Left lung (tissue), 10 donors: Measurements from ENCODE around the gene NR6A1. TPM values are rescaled to one million over a fixed set of nuclear protein-coding genes. Genes with fewer than 3 reads are reported as not detected.

ENCODE experiments used
- ATAC-seq: fragments of 200-7000 bp; cut with Tn5 transposase; one replicate; pipeline ENCODE4 v1.9.1; 2020; ENCODE audit warnings: moderate library complexity
- DNase-seq, 4 donors: peaks; one replicate each; pipeline ENCODE4 v3.0.0-alpha.2; 2013 to 2020
- H3K27ac ChIP-seq, 2 donors: fragments of 200-600 bp; sonication (generic) in 1 of 2; one replicate each; pipeline versions ENCODE4 v1.5.0 to v1.8.0; 2020 to 2021
- H3K27me3 ChIP-seq, 2 donors: fragments of 200-600 bp; sonication (generic) in 1 of 2; one replicate each; pipeline versions ENCODE4 v1.5.0 to v1.8.0; 2020 to 2021
- H3K36me3 ChIP-seq, 2 donors: fragments of 200-600 bp; sonication (generic) in 1 of 2; one replicate each; pipeline versions ENCODE4 v1.5.0 to v1.8.0; 2020 to 2021
- H3K4me1 ChIP-seq, 2 donors: fragments of 200-600 bp; one replicate each; pipeline ENCODE4 v1.8.0; 2021
- H3K4me3 ChIP-seq, 2 donors: fragments of 200-600 bp; sonication (generic) in 1 of 2; one replicate each; pipeline versions ENCODE4 v1.5.0 to v1.8.0; 2020 to 2021; ENCODE audit warnings: mild to moderate bottlenecking in 1 of 2
- H3K9me3 ChIP-seq, 2 donors: fragments of 200-600 bp; sonication (generic) in 1 of 2; one replicate each; pipeline versions ENCODE4 v1.5.0 to v1.8.0; 2020 to 2021
- CTCF ChIP-seq, 2 donors: fragments of 200-600 bp; sonication (generic) in 1 of 2; IDR thresholded peaks; one replicate each; pipeline versions ENCODE4 v1.5.0 to v1.8.0; 2021; ENCODE audit warnings: antibody characterized with exemption in 2 of 2
- intact Hi-C, 2 donors: fragments of 100-400 bp; cut with DNase I; formaldehyde crosslinking; loops; one replicate each; pipeline versions ENCODE4 v1.11.2 to v1.14.2; 2022
- polyA plus RNA-seq, 6 donors: library from polyadenylated mRNA; unstranded; fragments of 120-200 nt; gene quantifications; one replicate each; pipeline ENCODE4 v1.2.1, GENCODE V29; 2013; ENCODE audit not compliant: insufficient read length in 6 of 6
- total RNA-seq, 2 donors: library from RNA; stranded (reverse); fragmentation: NEBNext Ultra II Directional; extraction: Animal tissue kit (Norgen Biotek cat#: 25700); gene quantifications; one replicate each; pipeline ENCODE4 v1.2.1, GENCODE V29; 2021
- donor health status: DM: no; HTN: yes; CAD: no.
- donor health status: DM: no; HTN: no; CAD: no.

The NR6A1 gene
- total and polyA plus RNA-seq, 8 donors: 1.2 to 4.1 (median 1.7) TPM

GRCh38 chr9:124574534-124575375 lies 196.4 kb downstream of the NR6A1 start:
- Histone ChIP-seq H3K36me3 (no peaks in the 10 kb centered on the region), H3K4me1 (no peaks in the 10 kb centered on the region), H3K27ac (no peak overlapping the region), H3K27me3 (no peaks in the 10 kb centered on the region), H3K4me3 (no peak overlapping the region), H3K9me3 (no peaks in the 10 kb centered on the region)
- no peak for ATAC-seq
- intact Hi-C loops: no loop called here
- no peak for DNase-seq
- no peak for TF ChIP-seq CTCF (IDR thresholded peaks at IDR 0.05)

GRCh38 chr9:124570942-124571666 lies 200.0 kb downstream of the NR6A1 start:
- ATAC-seq (no peak), DNase-seq (no peak)
- intact Hi-C loops: no loop called here
- Histone ChIP-seq H3K4me3 (no peak overlapping the region), H3K9me3 (no peaks in the 10 kb centered on the region), H3K4me1 (no peaks in the 10 kb centered on the region), H3K27ac (no peak overlapping the region), H3K36me3 (no peaks in the 10 kb centered on the region), H3K27me3 (no peaks in the 10 kb centered on the region)
- TF ChIP-seq CTCF (IDR thresholded peaks at IDR 0.05): no peak

GRCh38 chr9:124569942-124570341 lies 201.2 kb downstream of the NR6A1 start:
- no peak overlapping the region for H3K4me3 ChIP-seq
- no peaks in the 10 kb centered on the region for H3K4me1 ChIP-seq
- ATAC-seq (no peak), DNase-seq (no peak)
- TF ChIP-seq CTCF (IDR thresholded peaks at IDR 0.05): no peak
- no peak overlapping the region for H3K27ac ChIP-seq
- intact Hi-C loops: no loop called here
- H3K9me3 ChIP-seq: no peaks in the 10 kb centered on the region
- no peaks in the 10 kb centered on the region for H3K36me3 ChIP-seq
- no peaks in the 10 kb centered on the region for H3K27me3 ChIP-seq

- Histone ChIP-seq H3K4me3 (no peak overlapping the region), H3K36me3 (no peaks in the 10 kb centered on the region), H3K4me1 (no peaks in the 10 kb centered on the region), H3K9me3 (no peaks in the 10 kb centered on the region), H3K27ac (no peak overlapping the region), H3K27me3 (no peaks in the 10 kb centered on the region)
- DNase-seq: no peak
- TF ChIP-seq CTCF (IDR thresholded peaks at IDR 0.05): no peak
- intact Hi-C loops: no loop called here
- ATAC-seq: no peak
These were observed 203.7 kb downstream of the NR6A1 start for GRCh38 chr9:124567362-124567761.

GRCh38 chr9:124562328-124562727 lies 208.8 kb downstream of the NR6A1 start:
- intact Hi-C loops: no loop called here
- no peaks in the 10 kb centered on the region for H3K27me3 ChIP-seq
- H3K4me3 ChIP-seq: no peak overlapping the region
- ATAC-seq: peak; percentile 78
- no peak overlapping the region for H3K27ac ChIP-seq
- no peaks in the 10 kb centered on the region for H3K9me3 ChIP-seq
- H3K36me3 ChIP-seq: no peaks in the 10 kb centered on the region
- H3K4me1 ChIP-seq: no peaks in the 10 kb centered on the region
- peak in 1 of 4 donors; percentile 34 for DNase-seq
- no peak for TF ChIP-seq CTCF (IDR thresholded peaks at IDR 0.05)
